HepG2 (cell line): ENCODE measurements around the gene TP53AIP1. TPM values are rescaled to one million over a fixed set of nuclear protein-coding genes. Genes with fewer than 3 reads are reported as not detected.

ENCODE experiments used
- ATAC-seq: fragments of 200-7000 bp; cut with Tn5 transposase; 3 replicates; pipeline ENCODE4 v1.9.1; 2020; ENCODE audit warnings: mild to moderate bottlenecking, moderate library complexity
- BruUV-seq: library from RNA; stranded (reverse); fragments of 400-500 nt; replicated peaks from 2 replicates; lab custom pipeline; 2021; lab: Mats Ljungman, UMichigan
- CTCF ChIA-PET: fragments of 300-600 bp; formaldehyde crosslinking; extraction: SDS; loops from one replicate; lab custom pipeline; 2021; ENCODE audit warnings: low total read pairs, inconsistent platforms, low intra/inter-chr PET ratio; lab: Yijun Ruan, JAX
- POLR2A ChIA-PET: fragments of 350-600 bp; sonication (Branson Sonifier 250); formaldehyde crosslinking; loops from one replicate; lab custom pipeline; 2020; ENCODE audit warnings: antibody characterized with exemption, inconsistent platforms; lab: Yijun Ruan, JAX
- DNase-seq: peaks from one replicate; pipeline ENCODE4 v3.0.0-alpha.2; 2015; ENCODE audit warnings: low spot score
- FAIRE-seq: peaks from 3 replicates; lab custom pipeline; 2011; peaks lifted over from hg19 to GRCh38; lab: Jason Lieb, UNC
- H2AFZ ChIP-seq: one replicate; pipeline ENCODE4 v1.6.1; 2011; ENCODE audit warnings: low read length, inconsistent platforms
- H3K27ac ChIP-seq: fragments of 300-600 bp; 3 replicates; pipeline ENCODE4 v1.8.0; 2011; ENCODE audit warnings: mixed run types, mild to moderate bottlenecking, mixed read lengths, low read length, inconsistent platforms; ENCODE audit not compliant: insufficient read depth; ENCODE audit errors: extremely low read length
- H3K27me3 ChIP-seq, 2 experiments: fragments of 200-600 bp in 1 of 2; 2 replicates in 1 of 2; 3 replicates in 1 of 2; pipeline versions ENCODE4 v1.6.0 to v1.8.0; 2011; ENCODE audit warnings: low read length in 2 of 2, mild to moderate bottlenecking in 2 of 2, moderate library complexity in 2 of 2, inconsistent platforms in 1 of 2; ENCODE audit not compliant: insufficient read depth in 2 of 2, control insufficient read depth in 1 of 2
- H3K36me3 ChIP-seq, 2 experiments: fragments of 200-600 bp in 1 of 2; replicated peaks in 1 of 2; 2 replicates in 1 of 2; 3 replicates in 1 of 2; pipeline versions ENCODE4 v1.5.1 to v1.8.0; 2011; ENCODE audit warnings: low read length in 2 of 2, inconsistent platforms in 1 of 2; ENCODE audit not compliant: insufficient read depth in 2 of 2, control insufficient read depth in 1 of 2
- H3K4me1 ChIP-seq: 2 replicates; pipeline ENCODE4 v1.5.1; 2012; ENCODE audit warnings: low read length, inconsistent platforms; ENCODE audit not compliant: insufficient read depth
- H3K4me2 ChIP-seq: 2 replicates; pipeline ENCODE4 v1.6.0; 2011; ENCODE audit warnings: low read depth, low read length, inconsistent platforms
- H3K4me3 ChIP-seq, 3 experiments: fragments of 200-600 bp in 1 of 3; sonication (generic), shearing (Covaris generic) in 1 of 3; replicated peaks in 1 of 3; 2 replicates each; pipeline ENCODE4 v1.5.1; 2011 to 2016; ENCODE audit warnings: low read length in 3 of 3, inconsistent platforms in 2 of 3, low read depth in 2 of 3, mild to moderate bottlenecking in 2 of 3, control low read depth in 1 of 3, mixed read lengths in 1 of 3; ENCODE audit not compliant: insufficient read depth in 1 of 3
- H3K79me2 ChIP-seq: one replicate; pipeline ENCODE4 v1.6.1; 2011; ENCODE audit warnings: low read length, inconsistent platforms; ENCODE audit not compliant: insufficient read depth
- H3K9ac ChIP-seq: 2 replicates; pipeline ENCODE4 v1.6.0; 2011; ENCODE audit warnings: mild to moderate bottlenecking, low read depth, low read length, inconsistent platforms; ENCODE audit not compliant: insufficient read depth
- H3K9me3 ChIP-seq: 2 replicates; pipeline ENCODE4 v1.5.1; 2012; ENCODE audit warnings: mild to moderate bottlenecking, low read length
- H4K20me1 ChIP-seq: 2 replicates; pipeline ENCODE4 v1.6.0; 2011; ENCODE audit warnings: inconsistent platforms, mild to moderate bottlenecking, low read length, moderate library complexity; ENCODE audit not compliant: insufficient read depth
- CBX1 ChIP-seq: IDR thresholded peaks from one replicate; pipeline ENCODE4 v1.6.1; 2016; ENCODE audit warnings: antibody characterized with exemption, low read depth
- DPF2 ChIP-seq: sonication (generic); formaldehyde crosslinking; IDR thresholded peaks from 2 replicates; pipeline ENCODE4 v1.4.0; 2020; ENCODE audit warnings: mild to moderate bottlenecking, low read depth, missing genetic modification reagents, borderline replicate concordance
- HHEX ChIP-seq: IDR thresholded peaks from 2 replicates; pipeline ENCODE4 v1.6.1; 2016; ENCODE audit warnings: control low read depth
- KLF16 ChIP-seq, 2 experiments: sonication (generic) in 1 of 2; formaldehyde crosslinking in 1 of 2; IDR thresholded peaks; 2 replicates each; pipeline versions ENCODE4 v1.6.1 to v1.8.0; 2016 to 2023; ENCODE audit warnings: missing genetic modification reagents in 2 of 2, missing compliant biosample characterization in 1 of 2
- MLLT10 ChIP-seq: sonication (generic); formaldehyde crosslinking; IDR thresholded peaks from 2 replicates; pipeline ENCODE4 v1.4.0; 2020; ENCODE audit warnings: missing genetic modification reagents
- NFE2L1 ChIP-seq: sonication (generic); formaldehyde crosslinking; IDR thresholded peaks from 2 replicates; pipeline ENCODE4 v1.4.0; 2020; ENCODE audit warnings: missing genetic modification reagents, mild to moderate bottlenecking, borderline replicate concordance
- NFRKB ChIP-seq: fragments of 450-650 bp; IDR thresholded peaks from 2 replicates; pipeline ENCODE4 v1.6.1; 2017
- PITX1 ChIP-seq: sonication (generic); formaldehyde crosslinking; IDR thresholded peaks from 2 replicates; pipeline ENCODE4 v1.5.1; 2020; ENCODE audit warnings: mild to moderate bottlenecking, missing genetic modification reagents
- SMAD1 ChIP-seq: sonication (generic); formaldehyde crosslinking; IDR thresholded peaks from 2 replicates; pipeline ENCODE4 v1.4.0; 2020; ENCODE audit warnings: missing genetic modification reagents, low read depth, mild to moderate bottlenecking, borderline replicate concordance
- ZBTB20 ChIP-seq: sonication (generic); formaldehyde crosslinking; IDR thresholded peaks from 2 replicates; pipeline ENCODE4 v1.8.1; 2023; ENCODE audit warnings: missing genetic modification reagents, low read depth, mild to moderate bottlenecking, borderline replicate concordance
- ZFP36 ChIP-seq: fragments of 150-350 bp; IDR thresholded peaks from 2 replicates; pipeline ENCODE4 v1.6.1; 2018; ENCODE audit warnings: borderline replicate concordance, low read length, low read depth; ENCODE audit not compliant: partially characterized antibody
- ZNF839 ChIP-seq: sonication (generic); formaldehyde crosslinking; IDR thresholded peaks from 2 replicates; pipeline ENCODE4 v1.4.0; 2020; ENCODE audit warnings: missing genetic modification reagents, mild to moderate bottlenecking, borderline replicate concordance
- in situ Hi-C: cut with HindIII; loops from 2 replicates; pipeline ENCODE4 v1.10.0; 2017; ENCODE audit warnings: low pct_unique_long_range_greater_than_20kb; ENCODE audit not compliant: extremely low pct_ligation_motif_present
- intact Hi-C: fragments of 100-400 bp; cut with micrococcal nuclease; formaldehyde crosslinking; loops from one replicate; pipeline ENCODE4 v1.10.0; 2022; ENCODE audit not compliant: unreplicated experiment
- polyA plus RNA-seq, 8 experiments: library from polyadenylated mRNA; depleted of rRNA in 3 of 8; stranded (reverse) in 7 of 8; unstranded in 1 of 8; fragments of >200 nt; fragmentation: Illumina TruSeq in 4 of 8; extraction: Trizol in 4 of 8; gene quantifications; 2 replicates each; pipeline versions ENCODE4 v1.2.1 to v1.2.3, GENCODE V29; 2011 to 2016; ENCODE audit warnings: low read depth in 4 of 8, missing spikeins in 1 of 8, mixed read lengths in 1 of 8; ENCODE audit not compliant: insufficient read depth in 1 of 8
- total RNA-seq, 5 experiments: library from RNA; depleted of rRNA; stranded (reverse); fragments of >200 nt; fragmentation: Illumina TruSeq; extraction: Trizol; gene quantifications; 2 replicates each; pipeline ENCODE4 v1.2.3, GENCODE V29; 2016; ENCODE audit warnings: low read depth in 1 of 5
- TF ChIP-seq, protein P1 (sequence below): IDR thresholded peaks from 2 replicates; pipeline ENCODE4 v1.4.0; 2020; ENCODE audit warnings: mild to moderate bottlenecking, missing genetic modification reagents
- TF ChIP-seq, protein P2 (sequence below): sonication (generic); formaldehyde crosslinking; IDR thresholded peaks from 2 replicates; pipeline ENCODE4 v1.5.0; 2020; ENCODE audit warnings: missing genetic modification reagents

Gene TP53AIP1
- total and polyA plus RNA-seq, 2 of the 13 experiments (the other 11 are each of a cell fraction or from before 2014, with no cell fraction given) = 0.11 TPM; not detected in 1

DNA sequence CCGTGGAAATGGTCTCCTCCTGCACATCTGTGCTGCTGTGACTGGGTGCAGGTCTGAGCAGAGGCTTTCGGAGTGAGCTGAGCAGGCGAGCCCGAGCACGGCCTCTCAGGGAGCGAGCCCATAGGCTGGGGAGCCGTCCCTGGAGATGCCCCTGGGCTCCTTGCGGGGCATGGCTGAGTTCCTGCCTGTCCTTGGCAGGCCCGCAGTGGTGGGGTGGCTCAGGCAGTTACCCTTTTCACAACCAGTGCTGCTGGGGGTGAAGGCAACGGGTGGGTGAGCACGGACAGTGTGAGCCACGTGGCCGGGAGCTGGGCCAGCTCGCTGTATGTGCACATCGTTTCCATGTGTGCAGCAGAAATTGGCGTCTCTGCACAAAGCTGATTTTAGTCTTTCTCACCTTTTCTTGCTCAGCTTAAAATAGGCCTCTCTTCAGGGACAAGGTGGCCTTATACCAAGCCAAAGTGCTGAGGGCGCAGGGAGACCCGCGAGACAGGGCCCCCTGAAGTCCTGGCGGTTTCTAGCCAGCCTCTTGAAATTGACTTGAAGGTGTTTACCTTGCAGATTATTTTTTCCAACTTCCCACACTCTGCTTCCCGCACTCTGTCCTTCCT lies at the start of gene TP53AIP1 (continued):
- TF ChIP-seq, protein P1, sequence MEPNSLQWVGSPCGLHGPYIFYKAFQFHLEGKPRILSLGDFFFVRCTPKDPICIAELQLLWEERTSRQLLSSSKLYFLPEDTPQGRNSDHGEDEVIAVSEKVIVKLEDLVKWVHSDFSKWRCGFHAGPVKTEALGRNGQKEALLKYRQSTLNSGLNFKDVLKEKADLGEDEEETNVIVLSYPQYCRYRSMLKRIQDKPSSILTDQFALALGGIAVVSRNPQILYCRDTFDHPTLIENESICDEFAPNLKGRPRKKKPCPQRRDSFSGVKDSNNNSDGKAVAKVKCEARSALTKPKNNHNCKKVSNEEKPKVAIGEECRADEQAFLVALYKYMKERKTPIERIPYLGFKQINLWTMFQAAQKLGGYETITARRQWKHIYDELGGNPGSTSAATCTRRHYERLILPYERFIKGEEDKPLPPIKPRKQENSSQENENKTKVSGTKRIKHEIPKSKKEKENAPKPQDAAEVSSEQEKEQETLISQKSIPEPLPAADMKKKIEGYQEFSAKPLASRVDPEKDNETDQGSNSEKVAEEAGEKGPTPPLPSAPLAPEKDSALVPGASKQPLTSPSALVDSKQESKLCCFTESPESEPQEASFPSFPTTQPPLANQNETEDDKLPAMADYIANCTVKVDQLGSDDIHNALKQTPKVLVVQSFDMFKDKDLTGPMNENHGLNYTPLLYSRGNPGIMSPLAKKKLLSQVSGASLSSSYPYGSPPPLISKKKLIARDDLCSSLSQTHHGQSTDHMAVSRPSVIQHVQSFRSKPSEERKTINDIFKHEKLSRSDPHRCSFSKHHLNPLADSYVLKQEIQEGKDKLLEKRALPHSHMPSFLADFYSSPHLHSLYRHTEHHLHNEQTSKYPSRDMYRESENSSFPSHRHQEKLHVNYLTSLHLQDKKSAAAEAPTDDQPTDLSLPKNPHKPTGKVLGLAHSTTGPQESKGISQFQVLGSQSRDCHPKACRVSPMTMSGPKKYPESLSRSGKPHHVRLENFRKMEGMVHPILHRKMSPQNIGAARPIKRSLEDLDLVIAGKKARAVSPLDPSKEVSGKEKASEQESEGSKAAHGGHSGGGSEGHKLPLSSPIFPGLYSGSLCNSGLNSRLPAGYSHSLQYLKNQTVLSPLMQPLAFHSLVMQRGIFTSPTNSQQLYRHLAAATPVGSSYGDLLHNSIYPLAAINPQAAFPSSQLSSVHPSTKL (CRISPR knock-in tag) = no peak
- TF ChIP-seq MLLT10 (CRISPR knock-in tag) (no peak), ZFP36 (no peak), NFE2L1 (CRISPR knock-in tag) (no peak)

DNA sequence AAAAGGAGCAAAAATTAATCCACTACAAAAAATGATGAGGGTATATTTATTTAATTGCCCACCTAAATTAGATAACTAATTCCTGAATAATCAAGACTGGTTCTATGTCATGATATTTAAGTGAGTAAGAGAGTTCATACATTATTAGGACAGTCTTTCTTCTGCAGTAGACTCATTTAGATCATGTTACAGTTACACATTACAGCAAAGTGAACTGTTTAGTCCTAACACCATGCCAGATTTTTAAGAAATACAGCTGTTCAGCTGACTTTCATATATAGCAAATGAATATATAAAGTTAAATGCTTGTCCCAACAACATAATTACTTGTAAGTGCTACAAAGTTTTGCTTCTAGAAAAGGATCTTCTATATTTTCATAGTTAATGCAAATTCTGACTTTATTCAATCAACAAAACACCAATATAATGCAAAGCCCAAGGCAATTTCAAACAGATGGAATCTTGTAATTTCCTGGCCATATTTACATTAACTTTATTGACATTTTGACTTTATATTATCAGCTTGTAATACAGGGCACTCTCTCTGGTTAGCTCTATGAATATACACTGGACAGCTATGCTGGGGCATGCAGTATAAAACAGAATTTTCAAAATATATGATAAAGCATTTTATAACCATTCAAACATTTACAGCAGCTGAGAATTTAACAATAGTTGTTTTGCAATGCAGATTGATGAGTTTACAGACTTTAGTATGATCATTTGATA lies 45.7 kb upstream of the TP53AIP1 start:
- Histone ChIP-seq H3K9me3 (no peaks in the 10 kb centered on the region), H3K4me2 (no peak overlapping the region), H4K20me1 (no peaks in the 10 kb centered on the region), H3K27ac (no peak overlapping the region), H2AFZ (no peak overlapping the region), H3K79me2 (no peaks in the 10 kb centered on the region), H3K9ac (no peak overlapping the region), H3K27me3 (no peaks in the 10 kb centered on the region; a peak in 1 of 5 replicates), H3K4me3 (no peak overlapping the region), H3K4me1 (no peaks in the 10 kb centered on the region), H3K36me3 (peaks cover 2 to 9% of the 10 kb centered on the region in 2 experiments; a peak in 3 of 5 replicates)
- in situ Hi-C loops = no loop called here
- ChIA-PET CTCF (no interaction called here), POLR2A (no interaction called here)
- intact Hi-C loops = no loop called here
- DNase-seq (no peak), FAIRE-seq (no peak), ATAC-seq (no peak)
- BruUV-seq = no TSS peak
- no peak for TF ChIP-seq NFRKB
- no peak for TF ChIP-seq KLF16 (CRISPR knock-in tag; IDR thresholded peaks at IDR 0.05)
- TF ChIP-seq, protein P1 (CRISPR knock-in tag) = no peak
- no peak for TF ChIP-seq CBX1
- no peak for TF ChIP-seq DPF2 (CRISPR knock-in tag)
- TF ChIP-seq, protein P2, sequence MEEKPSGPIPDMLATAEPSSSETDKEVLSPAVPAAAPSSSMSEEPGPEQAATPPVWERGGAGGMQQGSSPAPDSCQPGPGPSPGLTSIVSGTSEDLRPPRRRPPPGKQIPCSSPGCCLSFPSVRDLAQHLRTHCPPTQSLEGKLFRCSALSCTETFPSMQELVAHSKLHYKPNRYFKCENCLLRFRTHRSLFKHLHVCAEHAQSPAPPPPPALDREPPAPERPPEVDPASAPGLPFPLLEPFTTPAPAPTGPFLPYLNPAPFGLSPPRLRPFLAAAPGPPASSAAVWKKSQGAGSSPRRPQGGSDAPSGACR (CRISPR knock-in tag) = no peak
- no peak for TF ChIP-seq PITX1 (CRISPR knock-in tag)
- no peak for TF ChIP-seq HHEX
- TF ChIP-seq ZBTB20 (CRISPR knock-in tag) = no peak
- TF ChIP-seq ZNF839 (CRISPR knock-in tag) = no peak
- no peak for TF ChIP-seq SMAD1 (CRISPR knock-in tag)
